Stimulated activated CD4-positive, alpha-beta T cell treated with anti-CD3 and anti-CD28 coated beads, Interleukin-12 subunit alpha, Interleukin-12 subunit beta, amount 100 ng/mL, for 4 hours (primary cell): ENCODE measurements around the gene SHB.

Experiments used
- DNase-seq: peaks from one replicate; pipeline ENCODE4 v3.0.0-alpha.2; 2020

Gene SHB

DNA sequence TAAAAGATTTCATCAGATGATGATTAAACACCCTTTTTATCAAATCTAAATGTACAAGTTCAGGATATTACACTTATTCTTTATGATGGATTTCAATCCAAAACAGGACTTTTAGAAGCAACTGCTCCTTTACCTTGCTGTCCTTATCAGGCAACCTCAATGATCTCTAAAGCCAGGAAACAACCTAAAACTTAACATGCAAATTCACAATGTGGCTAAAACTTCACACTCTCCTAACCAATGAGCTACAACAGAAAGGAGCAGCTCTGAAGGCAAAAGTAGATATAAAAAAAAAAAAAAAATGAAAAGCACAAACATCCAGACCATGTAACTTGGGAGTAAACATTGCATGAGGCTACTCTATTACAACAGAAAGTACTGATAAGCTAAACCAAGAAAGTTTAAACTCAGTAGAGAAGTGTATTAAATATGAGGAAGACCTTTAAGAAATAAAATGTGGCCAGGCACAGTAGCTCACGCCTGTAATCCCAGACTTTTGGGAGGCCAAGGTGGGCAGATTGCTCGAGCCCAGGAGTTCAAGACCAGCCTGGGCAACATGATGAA is 188.0 kb downstream of the SHB start:
- no peak for DNase-seq

DNA sequence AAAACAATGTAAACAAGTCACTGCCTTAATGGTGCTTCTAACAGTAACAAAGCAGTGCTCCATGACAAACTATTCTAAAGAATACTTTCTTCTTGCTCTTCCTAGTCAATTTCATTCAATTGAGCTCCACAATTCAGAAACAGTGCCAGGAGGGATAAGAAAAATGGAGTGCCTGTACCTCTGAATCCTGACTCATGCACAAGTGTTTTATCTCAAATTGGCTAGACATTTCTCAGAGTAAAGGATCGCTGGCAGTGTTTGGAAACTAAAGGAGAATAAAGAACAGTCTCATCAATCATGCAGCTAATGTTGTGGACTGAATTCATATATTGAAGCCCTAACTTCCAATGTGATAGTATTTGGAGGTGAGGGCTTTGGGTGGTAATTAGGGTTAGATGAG is 192.7 kb downstream of the SHB start:
- DNase-seq = no peak

DNA sequence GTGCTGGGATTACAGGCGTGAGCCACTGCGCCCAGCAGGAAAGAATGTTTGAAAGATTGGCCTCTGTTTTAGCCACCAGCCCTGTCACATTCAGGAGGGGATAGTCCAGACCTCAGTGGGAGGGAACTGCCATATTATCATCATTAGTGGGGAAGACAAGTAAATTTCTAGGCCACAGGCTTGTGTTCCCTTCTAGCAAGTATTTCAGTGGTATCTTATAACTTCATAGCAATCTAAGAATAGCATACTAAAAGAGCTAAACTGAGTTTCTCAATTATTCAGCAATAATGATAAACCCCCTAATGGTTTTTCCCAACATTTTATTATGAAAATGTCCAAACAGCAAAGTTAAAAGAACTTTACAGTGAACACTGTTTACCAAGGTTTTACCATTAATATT is 195.1 kb downstream of the SHB start:
- no peak for DNase-seq

DNA sequence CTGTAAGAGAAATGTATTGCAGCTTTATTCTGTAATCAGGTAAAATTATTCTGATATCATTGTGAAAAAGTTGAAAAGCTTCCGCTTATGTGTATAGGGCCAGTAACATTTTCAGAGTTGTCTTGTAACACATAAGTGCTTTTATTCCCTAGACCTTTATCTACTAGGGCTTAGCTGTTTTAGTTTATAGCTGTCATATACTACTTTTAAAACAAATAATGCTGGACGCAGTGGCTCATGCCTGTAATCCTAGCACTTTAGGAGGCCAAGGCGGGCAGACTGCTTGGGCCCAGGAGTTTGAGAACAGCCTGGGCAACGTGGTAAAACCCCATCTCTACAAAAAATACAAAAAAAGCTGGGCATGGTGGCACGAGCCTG is 198.2 kb downstream of the SHB start:
- no peak for DNase-seq

DNA sequence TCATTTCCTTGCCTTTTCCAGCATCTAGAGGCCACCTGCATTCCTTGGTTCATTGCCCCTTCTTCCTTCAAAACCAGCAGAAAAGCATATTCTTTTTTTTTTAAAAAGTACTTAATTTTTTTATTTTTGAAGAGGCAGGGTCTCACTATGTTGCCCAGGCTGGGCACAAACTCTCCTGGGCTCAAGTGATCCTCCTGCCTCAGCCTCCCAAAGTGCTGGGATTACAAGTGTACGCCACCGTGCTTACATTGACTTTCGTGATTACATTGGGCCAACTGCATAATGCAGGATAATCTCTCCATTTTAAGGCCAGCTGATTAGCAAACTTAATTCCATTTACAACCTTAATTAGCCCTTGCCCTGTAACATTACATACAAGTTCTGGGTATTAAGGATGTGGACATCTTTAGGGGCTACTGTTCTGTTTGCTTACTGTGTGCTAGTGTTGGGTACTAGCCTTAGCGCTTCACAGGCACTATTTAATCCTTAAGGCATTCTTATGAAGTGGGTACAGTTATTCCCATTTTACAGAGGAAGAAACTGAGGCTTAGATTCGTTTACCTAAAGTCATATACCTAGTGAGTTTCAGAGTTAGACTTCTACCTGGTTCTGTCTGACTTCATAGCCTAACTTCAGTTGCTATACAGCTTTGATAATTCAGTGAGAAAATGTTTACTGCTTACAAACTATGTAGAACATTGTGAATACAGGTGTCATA is 198.8 kb downstream of the SHB start:
- no peak for DNase-seq
